ENCODE measurements around the gene KCNH2. TPM values are rescaled to one million over a fixed set of nuclear protein-coding genes. Genes with fewer than 3 reads are reported as not detected.

KCNH2 gene
- total RNA-seq, 1 donor from 2014 or later = 3.6 TPM

GRCh38 chr7:150903606-150904005, 74.5 kb downstream of the KCNH2 start:
- intact Hi-C loops (cut with DNase I) = no loop called here
- Histone ChIP-seq H3K27me3 (peaks cover 10% of the 10 kb centered on the region), H3K27ac (no peak overlapping the region), H3K4me3 (no peak overlapping the region), H3K36me3 (no peaks in the 10 kb centered on the region), H3K4me1 (no peaks in the 10 kb centered on the region), H3K9me3 (no peaks in the 10 kb centered on the region)
- DNase-seq (peak; percentile 75), ATAC-seq (peak; percentile 73)
- no peak for TF ChIP-seq CTCF (IDR thresholded peaks at IDR 0.05)

GRCh38 chr7:150902078-150903033, 75.8 kb downstream of the KCNH2 start:
- intact Hi-C loops (cut with DNase I) = no loop called here
- no peak for ATAC-seq
- no peaks in the 10 kb centered on the region for H3K9me3 ChIP-seq
- H3K36me3 ChIP-seq = no peaks in the 10 kb centered on the region
- DNase-seq = no peak
- no peak overlapping the region for H3K27ac ChIP-seq
- H3K4me1 ChIP-seq = no peaks in the 10 kb centered on the region
- no peak overlapping the region for H3K4me3 ChIP-seq
- no peak for TF ChIP-seq CTCF (IDR thresholded peaks at IDR 0.05)
- peaks cover 13% of the 10 kb centered on the region for H3K27me3 ChIP-seq

- intact Hi-C loops (cut with DNase I) = no loop called here
Observed at GRCh38 chr7:150901160-150902035, 76.7 kb downstream of the KCNH2 start.

GRCh38 chr7:150900675-150901074, 77.4 kb downstream of the KCNH2 start:
- H3K27me3 ChIP-seq = peaks cover 18% of the 10 kb centered on the region
- intact Hi-C loops (cut with DNase I) = no loop called here
- ATAC-seq = no peak
- no peak for DNase-seq
- TF ChIP-seq CTCF (IDR thresholded peaks at IDR 0.05) = no peak
- no peak overlapping the region for H3K4me3 ChIP-seq
- no peak overlapping the region for H3K27ac ChIP-seq
- no peaks in the 10 kb centered on the region for H3K36me3 ChIP-seq
- no peaks in the 10 kb centered on the region for H3K4me1 ChIP-seq
- no peaks in the 10 kb centered on the region for H3K9me3 ChIP-seq

More at GRCh38 chr7:150901160-150902035, 76.7 kb downstream of the KCNH2 start:
- DNase-seq (no peak), ATAC-seq (no peak)
- Histone ChIP-seq H3K27me3 (peaks cover 20% of the 10 kb centered on the region), H3K9me3 (no peaks in the 10 kb centered on the region), H3K4me1 (no peaks in the 10 kb centered on the region), H3K36me3 (no peaks in the 10 kb centered on the region), H3K27ac (no peak overlapping the region), H3K4me3 (no peak overlapping the region)
- no peak for TF ChIP-seq CTCF (IDR thresholded peaks at IDR 0.05)

- ATAC-seq = peak; percentile 88
- TF ChIP-seq CTCF (IDR thresholded peaks at IDR 0.05) = peak; percentile 99
Observed at GRCh38 chr7:150898475-150899011, 79.6 kb downstream of the KCNH2 start.

More at GRCh38 chr7:150898475-150899011, 79.6 kb downstream of the KCNH2 start:
- H3K27me3 ChIP-seq = peaks cover 18% of the 10 kb centered on the region
- H3K27ac ChIP-seq = no peak overlapping the region
- intact Hi-C loops (cut with DNase I) = loop anchor here (5.0 kb wide), 1 partner anchor 89 kb away; no protein-coding TSS in a partner anchor
- no peaks in the 10 kb centered on the region for H3K4me1 ChIP-seq
- peak; percentile 90 for DNase-seq
- no peaks in the 10 kb centered on the region for H3K9me3 ChIP-seq
- H3K36me3 ChIP-seq = no peaks in the 10 kb centered on the region
- H3K4me3 ChIP-seq = no peak overlapping the region

Data from upper lobe of right lung (tissue), 1 donor.